ENCODE measurements around the gene MTMR6. TPM values are rescaled to one million over a fixed set of nuclear protein-coding genes. Genes with fewer than 3 reads are reported as not detected.

The MTMR6 gene
- polyA plus RNA-seq, 1 of the 3 experiments (the other 2 are of a cell fraction), result 4.8 TPM

DNA sequence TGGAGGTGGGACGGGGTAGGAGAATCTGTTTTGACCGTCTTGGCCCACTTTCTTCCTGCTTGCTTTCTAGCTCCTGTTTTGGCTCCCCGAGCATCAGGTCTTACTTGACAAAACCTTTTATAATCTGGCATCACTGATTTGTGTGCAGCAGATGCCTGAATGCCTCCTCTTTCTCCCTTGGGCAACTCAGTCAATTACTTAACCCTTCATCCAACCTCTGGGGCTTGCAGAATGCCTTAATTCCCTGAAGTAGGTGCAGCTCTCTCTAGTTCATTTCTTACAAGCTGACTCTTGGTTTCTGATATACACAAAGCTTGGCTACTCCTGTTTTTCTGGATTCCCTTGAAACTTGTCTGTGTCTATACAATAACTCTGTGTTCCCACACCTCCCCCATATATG, 8.4 kb upstream of the MTMR6 start:
- no peaks in the 10 kb centered on the region for H3K27me3 ChIP-seq (ENCODE audit: insufficient read depth)

GRCh38 chr13:25295228-25295627, 7.9 kb upstream of the MTMR6 start:
- no peak for DNase-seq
- H3F3A ChIP-seq (replicated peaks; ENCODE audit: insufficient read depth), result no peaks in the 10 kb centered on the region
- H3K27me3 ChIP-seq (ENCODE audit: insufficient read depth), result no peaks in the 10 kb centered on the region
- no peaks in the 10 kb centered on the region for H3K36me3 ChIP-seq (replicated peaks in 1 of 2; ENCODE audit: control insufficient read depth in 1 of 2, insufficient read depth in 2 of 2, low read length in 1 of 2)
- no peak overlapping the region for H2AFZ ChIP-seq (ENCODE audit: low read depth)
- H3K4me1 ChIP-seq (ENCODE audit: control insufficient read depth in 1 of 2, insufficient read depth in 2 of 2, low read depth in 1 of 2, low read length in 1 of 2), result no peaks in the 10 kb centered on the region; a peak in 1 of 4 replicates
- no peak overlapping the region for H3K9ac ChIP-seq
- 76% methylated on average over 3 of the region's 3 CpGs for WGBS (ENCODE audit: low lambda C conversion rate)
- no peaks in the 10 kb centered on the region for H4K20me1 ChIP-seq (ENCODE audit: insufficient read depth)
- no peaks in the 10 kb centered on the region for H3K9me3 ChIP-seq
- ChIA-PET CTCF (no interaction called here), POLR2A (no interaction called here)
- H3K4me2 ChIP-seq, result no peak overlapping the region
- H3K27ac ChIP-seq (ENCODE audit: low read depth in 2 of 2, low read length in 1 of 2), result no peak overlapping the region
- no peaks in the 10 kb centered on the region for H3K9me2 ChIP-seq
- no peaks in the 10 kb centered on the region for H3K79me2 ChIP-seq (ENCODE audit: insufficient read depth)
- no peak overlapping the region for H3K4me3 ChIP-seq (ENCODE audit: low read depth in 2 of 2, low read length in 1 of 2)
- no peak for TF ChIP-seq FOXM1 (IDR thresholded peaks at IDR 0.05; ENCODE audit: low read depth)
- no peak for TF ChIP-seq YY1 (IDR thresholded peaks at IDR 0.05; ENCODE audit: low read depth)
- no peak for TF ChIP-seq GABPA (IDR thresholded peaks at IDR 0.05; ENCODE audit: low read depth)
- TF ChIP-seq GATA2 (CRISPR knock-in tag; IDR thresholded peaks at IDR 0.05), result no peak
- no peak for TF ChIP-seq TEAD4 (IDR thresholded peaks at IDR 0.05; ENCODE audit: borderline replicate concordance, insufficient read depth)
- TF ChIP-seq EP300 (IDR thresholded peaks at IDR 0.05; ENCODE audit: borderline replicate concordance in 1 of 2, low read depth in 1 of 2, low read length in 1 of 2), result no peak
- no peak for TF ChIP-seq CHD2 (IDR thresholded peaks at IDR 0.05; ENCODE audit: low read length, partially characterized antibody)
- TF ChIP-seq, protein P1, sequence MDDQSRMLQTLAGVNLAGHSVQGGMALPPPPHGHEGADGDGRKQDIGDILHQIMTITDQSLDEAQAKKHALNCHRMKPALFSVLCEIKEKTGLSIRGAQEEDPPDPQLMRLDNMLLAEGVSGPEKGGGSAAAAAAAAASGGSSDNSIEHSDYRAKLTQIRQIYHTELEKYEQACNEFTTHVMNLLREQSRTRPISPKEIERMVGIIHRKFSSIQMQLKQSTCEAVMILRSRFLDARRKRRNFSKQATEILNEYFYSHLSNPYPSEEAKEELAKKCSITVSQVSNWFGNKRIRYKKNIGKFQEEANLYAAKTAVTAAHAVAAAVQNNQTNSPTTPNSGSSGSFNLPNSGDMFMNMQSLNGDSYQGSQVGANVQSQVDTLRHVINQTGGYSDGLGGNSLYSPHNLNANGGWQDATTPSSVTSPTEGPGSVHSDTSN (IDR thresholded peaks at IDR 0.05), result no peak
- TF ChIP-seq TAF1 (IDR thresholded peaks at IDR 0.05; ENCODE audit: borderline replicate concordance, low read depth, low read length), result no peak
- no peak for TF ChIP-seq MXI1 (IDR thresholded peaks at IDR 0.05; ENCODE audit: low read depth, low read length)
- TF ChIP-seq, protein P2, sequence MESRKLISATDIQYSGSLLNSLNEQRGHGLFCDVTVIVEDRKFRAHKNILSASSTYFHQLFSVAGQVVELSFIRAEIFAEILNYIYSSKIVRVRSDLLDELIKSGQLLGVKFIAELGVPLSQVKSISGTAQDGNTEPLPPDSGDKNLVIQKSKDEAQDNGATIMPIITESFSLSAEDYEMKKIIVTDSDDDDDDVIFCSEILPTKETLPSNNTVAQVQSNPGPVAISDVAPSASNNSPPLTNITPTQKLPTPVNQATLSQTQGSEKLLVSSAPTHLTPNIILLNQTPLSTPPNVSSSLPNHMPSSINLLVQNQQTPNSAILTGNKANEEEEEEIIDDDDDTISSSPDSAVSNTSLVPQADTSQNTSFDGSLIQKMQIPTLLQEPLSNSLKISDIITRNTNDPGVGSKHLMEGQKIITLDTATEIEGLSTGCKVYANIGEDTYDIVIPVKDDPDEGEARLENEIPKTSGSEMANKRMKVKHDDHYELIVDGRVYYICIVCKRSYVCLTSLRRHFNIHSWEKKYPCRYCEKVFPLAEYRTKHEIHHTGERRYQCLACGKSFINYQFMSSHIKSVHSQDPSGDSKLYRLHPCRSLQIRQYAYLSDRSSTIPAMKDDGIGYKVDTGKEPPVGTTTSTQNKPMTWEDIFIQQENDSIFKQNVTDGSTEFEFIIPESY (IDR thresholded peaks at IDR 0.05; ENCODE audit: borderline replicate concordance, low read depth), result no peak
- no peak for TF ChIP-seq RXRA (IDR thresholded peaks at IDR 0.05; ENCODE audit: borderline replicate concordance, low read depth)
- no peak for TF ChIP-seq NFIC (IDR thresholded peaks at IDR 0.05; ENCODE audit: borderline replicate concordance)
- TF ChIP-seq MAX (IDR thresholded peaks at IDR 0.05; ENCODE audit: low read depth), result no peak
- TF ChIP-seq USF2 (IDR thresholded peaks at IDR 0.05; ENCODE audit: borderline replicate concordance, low read depth, low read length), result no peak
- TF ChIP-seq NRF1 (IDR thresholded peaks at IDR 0.05; ENCODE audit: low read depth, low read length), result no peak

More for the DNA sequence above, 8.4 kb upstream of the MTMR6 start:
- Histone ChIP-seq H3K4me2 (no peak overlapping the region), H3F3A (replicated peaks; ENCODE audit: insufficient read depth) (no peaks in the 10 kb centered on the region), H3K79me2 (ENCODE audit: insufficient read depth) (no peaks in the 10 kb centered on the region), H2AFZ (ENCODE audit: low read depth) (no peak overlapping the region), H3K9me2 (no peaks in the 10 kb centered on the region), H3K27ac (ENCODE audit: low read depth in 2 of 2, low read length in 1 of 2) (no peak overlapping the region), H3K9ac (no peak overlapping the region), H3K36me3 (replicated peaks in 1 of 2; ENCODE audit: control insufficient read depth in 1 of 2, insufficient read depth in 2 of 2, low read length in 1 of 2) (no peaks in the 10 kb centered on the region), H3K4me3 (ENCODE audit: low read depth in 2 of 2, low read length in 1 of 2) (no peak overlapping the region), H3K4me1 (ENCODE audit: control insufficient read depth in 1 of 2, insufficient read depth in 2 of 2, low read depth in 1 of 2, low read length in 1 of 2) (peaks cover 0 to under 1% of the 10 kb centered on the region in 2 experiments; a peak in 1 of 4 replicates), H3K9me3 (no peaks in the 10 kb centered on the region), H4K20me1 (ENCODE audit: insufficient read depth) (no peaks in the 10 kb centered on the region)
- POLR2A ChIA-PET, result no interaction called here
- DNase-seq, result no peak
- TF ChIP-seq RFX5 (IDR thresholded peaks at IDR 0.05; ENCODE audit: low read length) (no peak), JUND (IDR thresholded peaks at IDR 0.05) (no peak), FOSL2 (IDR thresholded peaks at IDR 0.05; ENCODE audit: borderline replicate concordance, low read depth) (no peak), FOXJ3 (CRISPR knock-in tag; IDR thresholded peaks at IDR 0.05) (no peak), GABPA (IDR thresholded peaks at IDR 0.05; ENCODE audit: low read depth) (no peak), RAD21 (IDR thresholded peaks at IDR 0.05; ENCODE audit: low read length) (no peak), USF2 (IDR thresholded peaks at IDR 0.05; ENCODE audit: borderline replicate concordance, low read depth, low read length) (no peak)
- TF ChIP-seq, protein P2 (IDR thresholded peaks at IDR 0.05; ENCODE audit: borderline replicate concordance, low read depth), result no peak
- 24% methylated on average over 3 of the region's 3 CpGs for WGBS (ENCODE audit: low lambda C conversion rate)
- CTCF ChIA-PET, result no interaction called here

Data from SK-N-SH (cell line).